Activated naive CD4-positive, alpha-beta T cell treated with anti-CD3 and anti-CD28 coated beads for 36 hours (primary cell): Measurements from ENCODE around the gene MYOC. TPM values are rescaled to one million over a fixed set of nuclear protein-coding genes. Genes with fewer than 3 reads are reported as not detected.

Source experiments
- CTCF ChIA-PET: fragments of 350-600 bp; sonication (Branson Sonifier 250); formaldehyde crosslinking; loops from one replicate; lab custom pipeline; 2021; ENCODE audit warnings: antibody characterized with exemption; lab: Charles Lee
- DNase-seq: peaks from one replicate; pipeline ENCODE4 v3.0.0-alpha.2; 2020
- H3K27ac Mint-ChIP-seq: one replicate; pipeline ENCODE4 v1.8.0; 2021; ENCODE audit warnings: mild to moderate bottlenecking, mixed read lengths
- H3K27me3 Mint-ChIP-seq: one replicate; pipeline ENCODE4 v1.8.0; 2021; ENCODE audit warnings: low read depth, mixed read lengths
- H3K36me3 Mint-ChIP-seq: one replicate; pipeline ENCODE4 v1.8.0; 2021; ENCODE audit warnings: low read depth, mixed read lengths
- H3K4me1 Mint-ChIP-seq: one replicate; pipeline ENCODE4 v1.8.0; 2021; ENCODE audit warnings: low read depth, mixed read lengths
- H3K4me3 Mint-ChIP-seq: one replicate; pipeline ENCODE4 v1.8.0; 2021; ENCODE audit warnings: mild to moderate bottlenecking, moderate library complexity, mixed read lengths
- H3K9me3 Mint-ChIP-seq: one replicate; pipeline ENCODE4 v1.8.0; 2021; ENCODE audit warnings: mixed read lengths
- intact Hi-C: fragments of 100-400 bp; cut with micrococcal nuclease; formaldehyde crosslinking; loops from one replicate; pipeline ENCODE4 v1.15.1; 2023
- total RNA-seq, 2 experiments: library from RNA; stranded (reverse); gene quantifications; one replicate each; pipeline ENCODE4 v1.2.3, GENCODE V29; 2021

Gene MYOC
- total RNA-seq, 2 experiments from 2014 or later = not detected

DNA sequence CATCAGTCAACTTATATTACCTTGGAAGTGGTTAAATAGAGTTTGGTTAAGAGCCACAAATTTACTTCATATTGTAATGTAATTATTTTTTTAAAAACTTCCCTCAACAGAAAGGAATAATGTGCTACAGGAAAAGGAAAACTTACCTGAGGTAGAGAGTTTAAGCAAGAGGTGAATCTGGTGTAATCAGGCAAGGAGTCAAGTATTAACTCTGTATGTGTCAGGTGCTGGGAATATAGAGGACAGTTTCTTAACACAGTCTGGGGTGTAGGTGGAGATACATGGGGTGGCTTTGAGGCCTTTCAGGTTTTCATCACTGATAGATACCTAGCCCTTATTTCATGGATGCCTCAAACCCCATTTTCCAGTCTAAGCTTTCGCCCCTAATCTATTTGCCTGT, 56.4 kb downstream of the MYOC start:
- DNase-seq = no peak
- peaks cover 2% of the 10 kb centered on the region for H3K4me1 Mint-ChIP-seq
- no peaks in the 10 kb centered on the region for H3K27me3 Mint-ChIP-seq
- peaks cover 25% of the 10 kb centered on the region for H3K36me3 Mint-ChIP-seq
- no peak overlapping the region for H3K4me3 Mint-ChIP-seq
- intact Hi-C loops = no loop called here
- H3K27ac Mint-ChIP-seq = no peak overlapping the region
- peaks cover 3% of the 10 kb centered on the region for H3K9me3 Mint-ChIP-seq
- CTCF ChIA-PET = no interaction called here

DNA sequence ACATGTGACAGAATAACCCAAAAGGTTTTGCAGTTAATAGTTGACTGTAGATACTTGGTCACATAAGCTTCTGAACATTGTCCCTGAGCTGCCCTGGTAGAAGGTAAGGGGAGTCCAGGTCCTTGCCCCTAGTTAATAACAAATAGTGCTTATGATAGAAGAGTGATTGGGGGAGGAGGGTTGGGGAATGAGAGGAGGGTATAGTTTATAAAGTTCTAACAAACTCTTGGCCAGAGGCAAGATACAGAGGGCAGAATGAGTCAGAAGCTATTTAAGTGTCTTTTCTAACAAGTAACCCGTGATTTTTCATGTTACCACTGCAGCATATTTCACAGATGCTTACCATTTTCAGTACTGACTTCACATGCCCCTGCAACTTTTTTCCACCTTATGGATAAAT, 57.2 kb downstream of the MYOC start:
- Mint-ChIP-seq H3K4me1 (peaks cover 2% of the 10 kb centered on the region), H3K27ac (peak overlapping the region; percentile 37), H3K9me3 (peaks cover 3% of the 10 kb centered on the region), H3K4me3 (no peak overlapping the region), H3K36me3 (peaks cover 31% of the 10 kb centered on the region), H3K27me3 (no peaks in the 10 kb centered on the region)
- CTCF ChIA-PET = no interaction called here
- intact Hi-C loops = no loop called here
- DNase-seq = no peak

- H3K4me3 Mint-ChIP-seq = no peak overlapping the region
- DNase-seq = no peak
- H3K9me3 Mint-ChIP-seq = no peaks in the 10 kb centered on the region
- H3K27ac Mint-ChIP-seq = peak overlapping the region; percentile 51
- no peaks in the 10 kb centered on the region for H3K27me3 Mint-ChIP-seq
- intact Hi-C loops = loop anchor here (5.0 kb wide), 1 partner anchor 43 kb away; no protein-coding TSS in a partner anchor
- H3K36me3 Mint-ChIP-seq = peaks cover 59% of the 10 kb centered on the region
- CTCF ChIA-PET = no interaction called here
- H3K4me1 Mint-ChIP-seq = peaks cover 16% of the 10 kb centered on the region
Measured at GRCh38 chr1:171590022-171590421, 62.5 kb downstream of the MYOC start.

GRCh38 chr1:171588230-171588629, 64.3 kb downstream of the MYOC start:
- CTCF ChIA-PET = no interaction called here
- no peaks in the 10 kb centered on the region for H3K9me3 Mint-ChIP-seq
- H3K4me3 Mint-ChIP-seq = no peak overlapping the region
- H3K4me1 Mint-ChIP-seq = peaks cover 16% of the 10 kb centered on the region
- peaks cover 63% of the 10 kb centered on the region for H3K36me3 Mint-ChIP-seq
- intact Hi-C loops = no loop called here
- no peak for DNase-seq
- no peaks in the 10 kb centered on the region for H3K27me3 Mint-ChIP-seq
- H3K27ac Mint-ChIP-seq = no peak overlapping the region

GRCh38 chr1:171585715-171586114, 66.8 kb downstream of the MYOC start:
- Mint-ChIP-seq H3K27ac (peak overlapping the region; percentile 15), H3K4me3 (no peak overlapping the region), H3K27me3 (no peaks in the 10 kb centered on the region), H3K4me1 (peaks cover 26% of the 10 kb centered on the region), H3K36me3 (peaks cover 50% of the 10 kb centered on the region), H3K9me3 (no peaks in the 10 kb centered on the region)
- CTCF ChIA-PET = no interaction called here
- intact Hi-C loops = no loop called here
- DNase-seq = no peak

Other genes with a start within 250 kb of the MYOC start
- gene PRRC2C, start 167.2 kb downstream of the MYOC start, total RNA-seq = 100 to 1,000 TPM; 199 to 206 TPM
- gene MYOCOS, start 30.4 kb downstream of the MYOC start, total RNA-seq = not detected
- gene VAMP4, start 89.4 kb upstream of the MYOC start, total RNA-seq = 10 to 100 TPM; 10.5 to 10.9 TPM
- gene METTL13, start 129.0 kb upstream of the MYOC start, total RNA-seq = 10 to 100 TPM; 39.5 to 40.9 TPM
- gene DNM3, start 188.8 kb upstream of the MYOC start, total RNA-seq = under 1 TPM; 0.96 to 0.98 TPM